ENCODE results near the gene MEP1A. TPM values are rescaled to one million over a fixed set of nuclear protein-coding genes. Genes with fewer than 3 reads are reported as not detected.

The MEP1A gene
- total and polyA plus RNA-seq, 2 of the 13 experiments (the other 11 are each of a cell fraction or from before 2014, with no cell fraction given) = 0.24 to 0.83 TPM

- Histone ChIP-seq H3K4me1 (ENCODE audit: insufficient read depth, low read length) (no peaks in the 10 kb centered on the region), H3K79me2 (ENCODE audit: insufficient read depth, low read length) (no peaks in the 10 kb centered on the region), H3K4me2 (ENCODE audit: low read depth, low read length) (no peak overlapping the region), H3K27ac (ENCODE audit: extremely low read length, insufficient read depth, low read length) (no peak overlapping the region), H3K9me3 (ENCODE audit: low read length) (no peaks in the 10 kb centered on the region), H3K9ac (ENCODE audit: insufficient read depth, low read depth, low read length) (no peak overlapping the region), H3K27me3 (ENCODE audit: control insufficient read depth in 1 of 2, insufficient read depth in 2 of 2, low read length in 2 of 2) (peaks cover 7 to 12% of the 10 kb centered on the region in 2 experiments; a peak in 3 of 5 replicates), H2AFZ (ENCODE audit: low read length) (no peak overlapping the region), H3K4me3 (replicated peaks in 1 of 3; ENCODE audit: insufficient read depth in 1 of 3, low read depth in 2 of 3, low read length in 3 of 3) (no peak overlapping the region), H4K20me1 (ENCODE audit: insufficient read depth, low read length) (no peaks in the 10 kb centered on the region), H3K36me3 (replicated peaks in 1 of 2; ENCODE audit: control insufficient read depth in 1 of 2, insufficient read depth in 2 of 2, low read length in 2 of 2) (no peaks in the 10 kb centered on the region)
- no peak for DNase-seq (ENCODE audit: low spot score)
- 26% methylated on average over 5 of the region's 5 CpGs for WGBS (ENCODE audit: low lambda C conversion rate)
- intact Hi-C loops (cut with micrococcal nuclease; ENCODE audit: unreplicated experiment) = no loop called here
- ChIA-PET POLR2A (no interaction called here), CTCF (ENCODE audit: low intra/inter-chr PET ratio, low total read pairs) (no interaction called here)
- in situ Hi-C loops (cut with HindIII; ENCODE audit: extremely low pct_ligation_motif_present, low pct_unique_long_range_greater_than_20kb) = no loop called here
- FAIRE-seq = no peak
- no TSS peak for BruUV-seq (replicated peaks)
- no peak for ATAC-seq
- TF ChIP-seq IKZF1 (IDR thresholded peaks at IDR 0.05) = no peak
- TF ChIP-seq IRF1 (CRISPR knock-in tag; IDR thresholded peaks at IDR 0.05; ENCODE audit: low read depth) = no peak
- TF ChIP-seq ZNF768 (CRISPR knock-in tag; IDR thresholded peaks at IDR 0.05) = no peak
- TF ChIP-seq HIVEP1 (CRISPR knock-in tag; IDR thresholded peaks at IDR 0.05) = no peak
- no peak for TF ChIP-seq ZNF18 (CRISPR knock-in tag; IDR thresholded peaks at IDR 0.05; ENCODE audit: insufficient replicate concordance)
- TF ChIP-seq ZNF790 (CRISPR knock-in tag; IDR thresholded peaks at IDR 0.05; ENCODE audit: borderline replicate concordance) = no peak
- TF ChIP-seq ZNF513 (CRISPR knock-in tag; conservative IDR thresholded peaks at IDR 0.05) = no peak
- TF ChIP-seq ZNF772 (CRISPR knock-in tag; IDR thresholded peaks at IDR 0.05) = no peak
- no peak for TF ChIP-seq MAFG (CRISPR knock-in tag; IDR thresholded peaks at IDR 0.05)
- TF ChIP-seq USF2 (IDR thresholded peaks at IDR 0.05; ENCODE audit: low read depth, low read length) = no peak
- TF ChIP-seq USF2 (CRISPR knock-in tag; IDR thresholded peaks at IDR 0.05; ENCODE audit: borderline replicate concordance) = no peak
- TF ChIP-seq ESRRA (CRISPR knock-in tag; IDR thresholded peaks at IDR 0.05; ENCODE audit: low read depth) = no peak
- TF ChIP-seq AKAP8 (CRISPR knock-in tag; IDR thresholded peaks at IDR 0.05) = no peak
- TF ChIP-seq E2F2 (CRISPR knock-in tag; IDR thresholded peaks at IDR 0.05; ENCODE audit: borderline replicate concordance) = no peak
Observed at GRCh38 chr6:46879003-46879402, 85.8 kb downstream of the MEP1A start.

Measured in HepG2 (cell line).